GM21576 (cell line): Measurements from ENCODE around the gene EID2.

Source experiments
- ATAC-seq: cut with Tn5 transposase; IDR thresholded peaks from one replicate; pipeline ENCODE4 v1.9.1; 2021; ENCODE audit warnings: mild to moderate bottlenecking, moderate library complexity; ENCODE audit not compliant: unreplicated experiment

Gene EID2

GRCh38 chr19:39502640-39503417 lies 37.1 kb downstream of the EID2 start:
- ATAC-seq, result no peak

- ATAC-seq, result no peak
Measured at GRCh38 chr19:39501340-39501739, 38.6 kb downstream of the EID2 start.

GRCh38 chr19:39500543-39500942 lies 39.4 kb downstream of the EID2 start:
- ATAC-seq, result no peak

GRCh38 chr19:39499932-39500331 lies 40.0 kb downstream of the EID2 start:
- ATAC-seq, result no peak

- no peak for ATAC-seq
Measured at GRCh38 chr19:39498798-39499642, 40.9 kb downstream of the EID2 start, which contains the start of gene DLL3. Gene DLL3, plus strand, starts transcription at chr19:39498947. Its CDS starts 28 bp downstream, at chr19:39498975.

GRCh38 chr19:39497996-39498797 lies 41.8 kb downstream of the EID2 start:
- no peak for ATAC-seq

- no peak for ATAC-seq
Measured at GRCh38 chr19:39497701-39497995, 42.3 kb downstream of the EID2 start.

- no peak for ATAC-seq
Measured at GRCh38 chr19:39496063-39496462, 43.9 kb downstream of the EID2 start.

GRCh38 chr19:39494661-39495060 lies 45.3 kb downstream of the EID2 start:
- no peak for ATAC-seq

- ATAC-seq, result no peak
Measured at GRCh38 chr19:39492788-39493187, 47.2 kb downstream of the EID2 start.

GRCh38 chr19:39492225-39492624 lies 47.7 kb downstream of the EID2 start:
- ATAC-seq, result no peak

- ATAC-seq, result no peak
Measured at GRCh38 chr19:39489756-39490155, 50.2 kb downstream of the EID2 start.
